HUES6 (cell line): ENCODE measurements around the gene ACOT6.
"Not testable (repeated sequence)": the region's sequence is repeated elsewhere in the genome, so short reads cannot be mapped to it uniquely, and the experiment has no call there.

ENCODE experiments used
- H3K27ac ChIP-seq: 2 replicates; pipeline ENCODE4 v1.7.0; 2013; ENCODE audit warnings: low read depth, mild to moderate bottlenecking, low read length, inconsistent platforms
- H3K27me3 ChIP-seq: 2 replicates; pipeline ENCODE4 v1.6.1; 2013; ENCODE audit warnings: low read length; ENCODE audit not compliant: control insufficient read depth, insufficient read depth
- H3K36me3 ChIP-seq: 2 replicates; pipeline ENCODE4 v1.6.1; 2013; ENCODE audit warnings: low read length; ENCODE audit not compliant: control insufficient read depth, insufficient read depth
- H3K4me1 ChIP-seq: 2 replicates; pipeline ENCODE4 v1.6.1; 2013; ENCODE audit warnings: low read length; ENCODE audit not compliant: control insufficient read depth, insufficient read depth
- H3K4me3 ChIP-seq: 2 replicates; pipeline ENCODE4 v1.5.1; 2013; ENCODE audit warnings: low read depth, low read length
- H3K9ac ChIP-seq: one replicate; pipeline ENCODE4 v1.6.1; 2013; ENCODE audit warnings: mild to moderate bottlenecking, low read length
- H3K9me3 ChIP-seq: 2 replicates; pipeline ENCODE4 v1.6.1; 2013; ENCODE audit warnings: low read depth, low read length; ENCODE audit not compliant: control insufficient read depth, insufficient read depth

Gene ACOT6

GRCh38 chr14:73612339-73613045 lies at the start of gene ACOT6:
Gene ACOT6 (plus strand): TSS chr14:73612517. CDS start chr14:73612572, 55 bp downstream.
- H3K4me3 ChIP-seq, result peak within 1 kb of the TSS; percentile 81
- no peak within 1 kb of the TSS for H3K27ac ChIP-seq
- peak within 1 kb of the TSS; percentile 71 for H3K9ac ChIP-seq
- peaks cover 4% of the 10 kb centered on the region; the same call in 1 of the 2 replicates for H3K4me1 ChIP-seq
- H3K36me3 ChIP-seq, result no peaks in the 10 kb centered on the region
- H3K9me3 ChIP-seq, result no peaks in the 10 kb centered on the region
- peaks cover 19% of the 10 kb centered on the region for H3K27me3 ChIP-seq

- H3K4me3 ChIP-seq, H3K27me3 ChIP-seq, H3K36me3 ChIP-seq, H3K9me3 ChIP-seq, H3K4me1 ChIP-seq, H3K27ac ChIP-seq, H3K9ac ChIP-seq: not testable (repeated sequence)
Measured at GRCh38 chr14:73562696-73563095, 49.6 kb upstream of the ACOT6 start.

GRCh38 chr14:73566431-73566830 lies 45.9 kb upstream of the ACOT6 start:
- not testable (repeated sequence) for H3K4me3 ChIP-seq, H3K9me3 ChIP-seq, H3K4me1 ChIP-seq, H3K36me3 ChIP-seq, H3K27ac ChIP-seq, H3K9ac ChIP-seq, H3K27me3 ChIP-seq

GRCh38 chr14:73566935-73567334 lies 45.4 kb upstream of the ACOT6 start:
- H3K27ac ChIP-seq, H3K27me3 ChIP-seq, H3K9ac ChIP-seq, H3K36me3 ChIP-seq, H3K4me1 ChIP-seq, H3K4me3 ChIP-seq, H3K9me3 ChIP-seq: not testable (repeated sequence)

GRCh38 chr14:73567358-73567757 lies 45.0 kb upstream of the ACOT6 start:
- Histone ChIP-seq H3K36me3 (peaks cover 2% of the 10 kb centered on the region; the same call in 1 of the 2 replicates), H3K4me1 (peaks cover 9% of the 10 kb centered on the region; the same call in 1 of the 2 replicates), H3K4me3 (no peak overlapping the region), H3K27me3 (no peaks in the 10 kb centered on the region), H3K9ac (no peak overlapping the region), H3K9me3 (peaks cover 6% of the 10 kb centered on the region), H3K27ac (no peak overlapping the region)

- Histone ChIP-seq H3K4me3 (peak overlapping the region; percentile 64), H3K27me3 (no peaks in the 10 kb centered on the region), H3K9me3 (peaks cover 3% of the 10 kb centered on the region; the same call in 1 of the 2 replicates), H3K4me1 (peaks cover 9% of the 10 kb centered on the region; the same call in 1 of the 2 replicates), H3K36me3 (peaks cover 2% of the 10 kb centered on the region; the same call in 1 of the 2 replicates), H3K9ac (no peak overlapping the region), H3K27ac (no peak overlapping the region)
Measured at GRCh38 chr14:73567951-73568885, 44.1 kb upstream of the ACOT6 start.

GRCh38 chr14:73568886-73569184 lies 43.5 kb upstream of the ACOT6 start:
- H3K4me3 ChIP-seq, result peak overlapping the region; percentile 64
- peak overlapping the region; percentile 88 for H3K9ac ChIP-seq
- not testable (repeated sequence) for H3K9me3 ChIP-seq, H3K27me3 ChIP-seq, H3K4me1 ChIP-seq, H3K36me3 ChIP-seq
- peak overlapping the region; percentile 64; the same call in 1 of the 2 replicates for H3K27ac ChIP-seq

- Histone ChIP-seq H3K27ac (peak within 1 kb of the TSS; percentile 64; the same call in 1 of the 2 replicates), H3K4me3 (peak within 1 kb of the TSS; percentile 64), H3K9ac (peak within 1 kb of the TSS; percentile 88)
- H3K9me3 ChIP-seq, H3K4me1 ChIP-seq, H3K36me3 ChIP-seq, H3K27me3 ChIP-seq: not testable (repeated sequence)
Measured at GRCh38 chr14:73569185-73569958, 42.9 kb upstream of the ACOT6 start, which contains the start of gene ACOT2. Gene ACOT2 (plus strand): TSS chr14:73569213. CDS start chr14:73569241, 28 bp downstream.

- not testable (repeated sequence) for H3K9ac ChIP-seq, H3K9me3 ChIP-seq, H3K27me3 ChIP-seq, H3K4me3 ChIP-seq, H3K4me1 ChIP-seq, H3K36me3 ChIP-seq, H3K27ac ChIP-seq
Measured at GRCh38 chr14:73570913-73571312, 41.4 kb upstream of the ACOT6 start.

GRCh38 chr14:73573034-73573433 lies 39.3 kb upstream of the ACOT6 start:
- not testable (repeated sequence) for H3K27me3 ChIP-seq, H3K27ac ChIP-seq, H3K9ac ChIP-seq, H3K4me3 ChIP-seq, H3K4me1 ChIP-seq, H3K36me3 ChIP-seq, H3K9me3 ChIP-seq
